ENCODE data around the gene FAM107B. TPM values are rescaled to one million over a fixed set of nuclear protein-coding genes. Genes with fewer than 3 reads are reported as not detected.

The FAM107B gene
- total and polyA plus RNA-seq, 7 donors, result 12.8 to 111 (median 15.0) TPM

DNA sequence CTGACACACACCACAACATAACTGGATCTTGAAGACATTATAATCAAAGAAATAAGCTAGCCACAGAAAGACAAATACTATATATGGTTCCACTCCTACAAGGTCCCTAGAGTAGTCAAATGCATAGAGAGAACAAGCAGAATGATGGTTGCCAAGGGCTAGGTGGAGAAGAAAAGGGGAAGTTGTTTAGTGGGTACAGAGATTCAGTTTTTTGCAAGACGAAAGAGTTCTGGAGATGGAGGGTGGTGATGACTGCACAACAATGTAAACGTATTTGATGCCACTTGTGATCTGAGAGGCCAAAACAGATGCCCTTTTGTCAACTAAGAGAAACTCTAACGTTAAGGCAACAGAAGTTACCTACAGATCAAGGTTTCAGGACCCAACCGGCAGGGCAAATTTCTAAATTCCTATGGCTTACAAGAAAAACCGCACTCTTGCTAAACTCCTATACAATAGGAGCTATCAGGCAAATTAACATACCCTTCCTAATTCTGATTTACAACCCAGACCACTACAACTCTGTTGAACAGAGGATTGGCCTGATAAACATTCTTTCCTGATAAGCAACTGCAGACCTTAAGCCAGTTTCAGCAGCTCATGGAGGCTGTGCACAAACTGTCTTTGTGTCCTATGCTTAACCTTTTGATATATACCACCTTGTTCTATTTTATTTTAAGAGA is 69.0 kb downstream of the FAM107B start:
- Histone ChIP-seq H3K36me3 (no peaks in the 10 kb centered on the region), H3K27me3 (no peaks in the 10 kb centered on the region), H3K9me3 (no peaks in the 10 kb centered on the region), H3K4me3 (no peak overlapping the region), H3K27ac (no peak overlapping the region), H3K4me1 (no peaks in the 10 kb centered on the region)
- DNase-seq, result no peak
- intact Hi-C loops (cut with DNase I), result no loop called here
- no peak for TF ChIP-seq EP300 (IDR thresholded peaks at IDR 0.05)
- TF ChIP-seq, protein P1, sequence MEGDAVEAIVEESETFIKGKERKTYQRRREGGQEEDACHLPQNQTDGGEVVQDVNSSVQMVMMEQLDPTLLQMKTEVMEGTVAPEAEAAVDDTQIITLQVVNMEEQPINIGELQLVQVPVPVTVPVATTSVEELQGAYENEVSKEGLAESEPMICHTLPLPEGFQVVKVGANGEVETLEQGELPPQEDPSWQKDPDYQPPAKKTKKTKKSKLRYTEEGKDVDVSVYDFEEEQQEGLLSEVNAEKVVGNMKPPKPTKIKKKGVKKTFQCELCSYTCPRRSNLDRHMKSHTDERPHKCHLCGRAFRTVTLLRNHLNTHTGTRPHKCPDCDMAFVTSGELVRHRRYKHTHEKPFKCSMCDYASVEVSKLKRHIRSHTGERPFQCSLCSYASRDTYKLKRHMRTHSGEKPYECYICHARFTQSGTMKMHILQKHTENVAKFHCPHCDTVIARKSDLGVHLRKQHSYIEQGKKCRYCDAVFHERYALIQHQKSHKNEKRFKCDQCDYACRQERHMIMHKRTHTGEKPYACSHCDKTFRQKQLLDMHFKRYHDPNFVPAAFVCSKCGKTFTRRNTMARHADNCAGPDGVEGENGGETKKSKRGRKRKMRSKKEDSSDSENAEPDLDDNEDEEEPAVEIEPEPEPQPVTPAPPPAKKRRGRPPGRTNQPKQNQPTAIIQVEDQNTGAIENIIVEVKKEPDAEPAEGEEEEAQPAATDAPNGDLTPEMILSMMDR (IDR thresholded peaks at IDR 0.05), result no peak
- no peak for TF ChIP-seq POLR2AphosphoS5 (IDR thresholded peaks at IDR 0.05)
- no peak for TF ChIP-seq POLR2A (IDR thresholded peaks at IDR 0.05)
- WGBS, 2 donors, result 56 to 86% methylated on average over 5 of the region's 5 CpGs

DNA sequence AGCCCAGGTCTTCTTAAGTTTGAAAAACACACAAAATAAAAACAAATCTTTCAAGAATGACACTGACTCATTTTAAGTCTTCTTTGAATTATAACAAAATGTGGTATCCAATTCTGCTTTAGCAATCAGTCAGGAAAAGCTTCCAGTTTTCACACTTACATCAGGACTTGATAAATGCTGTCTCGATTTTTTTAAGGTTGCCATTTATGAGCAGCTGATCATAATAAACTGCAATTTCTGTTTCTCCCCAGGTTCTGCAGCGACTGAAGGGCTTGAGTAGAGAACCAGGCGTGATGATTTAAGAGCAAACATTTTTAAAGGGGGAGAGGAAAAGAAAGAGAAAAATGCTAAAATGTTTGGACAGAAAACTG is 71.1 kb downstream of the FAM107B start:
- Histone ChIP-seq H3K4me1 (no peaks in the 10 kb centered on the region), H3K9me3 (no peaks in the 10 kb centered on the region), H3K4me3 (no peak overlapping the region), H3K27ac (no peak overlapping the region), H3K36me3 (no peaks in the 10 kb centered on the region), H3K27me3 (no peaks in the 10 kb centered on the region)
- intact Hi-C loops (cut with DNase I), result no loop called here
- 86 to 92% methylated on average over 3 of the region's 3 CpGs for WGBS, 2 donors
- no peak for DNase-seq
- no peak for TF ChIP-seq POLR2A (IDR thresholded peaks at IDR 0.05)
- TF ChIP-seq EP300 (IDR thresholded peaks at IDR 0.05), result no peak
- TF ChIP-seq, protein P1 (IDR thresholded peaks at IDR 0.05), result no peak
- no peak for TF ChIP-seq POLR2AphosphoS5 (IDR thresholded peaks at IDR 0.05)

DNA sequence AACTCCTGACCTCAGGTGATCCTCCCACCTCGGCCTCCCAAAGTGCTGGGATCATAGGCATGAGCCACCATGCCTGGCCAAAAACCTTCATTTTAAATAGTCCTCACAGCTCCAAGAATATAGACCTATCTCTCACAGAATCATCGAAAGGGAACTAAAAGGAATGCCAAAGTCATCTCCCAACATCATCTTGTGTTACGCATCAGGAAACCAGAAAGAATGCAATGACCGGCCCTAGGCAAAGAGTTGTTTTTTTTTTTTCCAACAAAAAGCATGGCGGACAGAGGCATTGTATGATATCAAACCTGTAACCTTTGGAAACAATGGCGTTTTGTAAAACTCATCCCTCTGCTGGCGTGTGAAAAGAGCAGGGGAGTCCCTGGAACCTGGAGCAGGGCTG is 73.2 kb downstream of the FAM107B start:
- TF ChIP-seq POLR2AphosphoS5 (IDR thresholded peaks at IDR 0.05), result no peak
- no peak for TF ChIP-seq EP300 (IDR thresholded peaks at IDR 0.05)
- TF ChIP-seq POLR2A (IDR thresholded peaks at IDR 0.05), result no peak
- TF ChIP-seq, protein P1 (IDR thresholded peaks at IDR 0.05), result no peak
- Histone ChIP-seq H3K9me3 (no peaks in the 10 kb centered on the region), H3K36me3 (no peaks in the 10 kb centered on the region), H3K27me3 (no peaks in the 10 kb centered on the region), H3K4me3 (no peak overlapping the region), H3K4me1 (peaks cover 0 to 15% (median 6%) of the 10 kb centered on the region in 4 donors), H3K27ac (no peak overlapping the region)
- DNase-seq, result no peak
- intact Hi-C loops (cut with DNase I), result no loop called here
- WGBS, 2 donors, result 94 to 96% methylated on average over 7 of the region's 7 CpGs

DNA sequence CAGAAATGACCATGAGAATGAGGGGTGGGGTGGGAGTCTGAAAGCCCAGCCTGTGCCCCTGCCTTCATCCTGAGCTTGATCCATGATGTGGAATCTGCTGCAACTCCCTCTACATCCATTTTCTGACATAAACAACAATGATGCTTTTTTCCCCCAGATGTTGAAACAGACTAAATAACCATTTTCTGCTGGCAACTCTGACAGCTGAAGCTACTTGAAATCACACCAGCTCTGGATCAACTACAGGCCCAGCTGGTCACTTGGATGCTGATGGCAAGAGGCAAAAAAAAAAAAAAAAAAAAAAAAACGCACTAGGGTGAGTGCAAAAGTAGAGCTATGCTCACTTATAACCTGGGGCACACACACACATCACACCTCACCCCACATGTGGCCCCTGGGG is 74.2 kb downstream of the FAM107B start:
- no peak for DNase-seq
- intact Hi-C loops (cut with DNase I), result no loop called here
- TF ChIP-seq POLR2AphosphoS5 (IDR thresholded peaks at IDR 0.05) (no peak), EP300 (IDR thresholded peaks at IDR 0.05) (no peak), POLR2A (IDR thresholded peaks at IDR 0.05) (no peak)
- TF ChIP-seq, protein P1 (IDR thresholded peaks at IDR 0.05), result no peak
- Histone ChIP-seq H3K27me3 (no peaks in the 10 kb centered on the region), H3K36me3 (no peaks in the 10 kb centered on the region), H3K4me3 (no peak overlapping the region), H3K27ac (no peak overlapping the region), H3K9me3 (no peaks in the 10 kb centered on the region), H3K4me1 (peaks cover 0 to 15% (median 6%) of the 10 kb centered on the region in 4 donors)
- 0 to 82% methylated on average over 1 of the region's 1 CpG for WGBS, 2 donors

DNA sequence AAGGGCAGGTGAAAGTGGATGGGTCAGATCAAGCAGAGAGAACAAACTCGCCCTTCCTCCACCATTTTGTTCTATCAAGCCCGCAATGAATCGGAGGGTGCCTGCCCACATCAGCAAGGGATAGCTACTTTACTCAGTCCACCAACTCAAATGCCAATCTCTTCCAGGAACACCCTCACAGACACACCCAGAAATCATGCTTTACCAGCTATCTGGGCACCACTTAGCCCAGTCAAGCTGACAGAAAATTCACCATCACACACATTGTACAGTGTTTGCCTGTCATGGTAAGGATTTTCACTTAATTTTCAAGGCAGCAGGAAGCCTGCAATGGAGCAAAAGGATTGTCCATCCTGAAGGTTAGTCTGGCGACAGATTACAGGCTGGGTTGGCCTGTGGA is 75.2 kb downstream of the FAM107B start:
- Histone ChIP-seq H3K4me1 (peaks cover 0 to 15% (median 6%) of the 10 kb centered on the region in 4 donors), H3K4me3 (no peak overlapping the region), H3K9me3 (no peaks in the 10 kb centered on the region), H3K27me3 (no peaks in the 10 kb centered on the region), H3K36me3 (no peaks in the 10 kb centered on the region), H3K27ac (no peak overlapping the region)
- no peak for TF ChIP-seq EP300 (IDR thresholded peaks at IDR 0.05)
- no peak for TF ChIP-seq POLR2AphosphoS5 (IDR thresholded peaks at IDR 0.05)
- TF ChIP-seq, protein P1 (IDR thresholded peaks at IDR 0.05), result no peak
- TF ChIP-seq POLR2A (IDR thresholded peaks at IDR 0.05), result no peak
- intact Hi-C loops (cut with DNase I), result no loop called here
- 97 to 98% methylated on average over 4 of the region's 4 CpGs for WGBS, 2 donors
- no peak for DNase-seq
